Body of pancreas (tissue), 4 donors: ENCODE results near the gene FAM114A1.

Experiments
- POLR2A ChIP-seq, 3 donors: fragments of 450-650 bp; IDR thresholded peaks; one replicate each; pipeline ENCODE4 v1.6.1; 2016; ENCODE audit warnings: antibody characterized with exemption in 3 of 3, mild to moderate bottlenecking in 2 of 3
- TF ChIP-seq, protein P1 (sequence below), 7 experiments: fragments of 450-650 bp in 4 of 7; fragments of 200-600 bp in 3 of 7; sonication (generic) in 3 of 7; IDR thresholded peaks; one replicate each; pipeline ENCODE4 v1.5.1; 2016 to 2019; ENCODE audit warnings: antibody characterized with exemption in 7 of 7

DNA sequence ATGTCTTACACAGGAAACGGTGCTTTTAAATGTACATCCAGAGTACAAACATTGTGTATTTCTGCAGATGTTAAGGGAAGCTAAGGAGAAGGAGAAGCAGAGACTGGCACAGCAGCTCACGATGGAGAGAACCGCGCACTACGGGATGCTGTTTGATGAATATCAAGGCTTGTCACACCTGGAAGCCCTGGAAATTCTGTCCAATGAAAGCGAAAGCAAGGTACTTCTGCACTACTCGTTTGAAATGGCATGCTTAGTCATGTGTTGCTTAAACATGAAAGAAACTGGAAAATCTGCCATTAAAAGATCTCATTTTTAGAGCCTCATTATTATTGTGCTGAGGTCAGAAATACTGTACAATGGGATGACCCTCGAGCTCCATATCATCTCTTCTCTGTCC is 47.2 kb downstream of the FAM114A1 start:
- TF ChIP-seq, protein P1, sequence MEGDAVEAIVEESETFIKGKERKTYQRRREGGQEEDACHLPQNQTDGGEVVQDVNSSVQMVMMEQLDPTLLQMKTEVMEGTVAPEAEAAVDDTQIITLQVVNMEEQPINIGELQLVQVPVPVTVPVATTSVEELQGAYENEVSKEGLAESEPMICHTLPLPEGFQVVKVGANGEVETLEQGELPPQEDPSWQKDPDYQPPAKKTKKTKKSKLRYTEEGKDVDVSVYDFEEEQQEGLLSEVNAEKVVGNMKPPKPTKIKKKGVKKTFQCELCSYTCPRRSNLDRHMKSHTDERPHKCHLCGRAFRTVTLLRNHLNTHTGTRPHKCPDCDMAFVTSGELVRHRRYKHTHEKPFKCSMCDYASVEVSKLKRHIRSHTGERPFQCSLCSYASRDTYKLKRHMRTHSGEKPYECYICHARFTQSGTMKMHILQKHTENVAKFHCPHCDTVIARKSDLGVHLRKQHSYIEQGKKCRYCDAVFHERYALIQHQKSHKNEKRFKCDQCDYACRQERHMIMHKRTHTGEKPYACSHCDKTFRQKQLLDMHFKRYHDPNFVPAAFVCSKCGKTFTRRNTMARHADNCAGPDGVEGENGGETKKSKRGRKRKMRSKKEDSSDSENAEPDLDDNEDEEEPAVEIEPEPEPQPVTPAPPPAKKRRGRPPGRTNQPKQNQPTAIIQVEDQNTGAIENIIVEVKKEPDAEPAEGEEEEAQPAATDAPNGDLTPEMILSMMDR (IDR thresholded peaks at IDR 0.05), result no peak
- TF ChIP-seq POLR2A (IDR thresholded peaks at IDR 0.05), result no peak
